Type B pancreatic cell (in vitro differentiated cells): Measurements from ENCODE around the gene CDH3. TPM values are rescaled to one million over a fixed set of nuclear protein-coding genes. Genes with fewer than 3 reads are reported as not detected.
A peak's percentile ranks its signal among the peaks of the same experiment; 100 is the strongest.

Experiments used
- DNase-seq: peaks from one replicate; pipeline ENCODE4 v3.0.0; 2021; ENCODE audit warnings: mixed read lengths; ENCODE audit not compliant: unreplicated experiment; ENCODE audit errors: extremely low spot score
- H3K27ac Mint-ChIP-seq: 2 replicates; pipeline ENCODE4 v1.8.0; 2021; ENCODE audit warnings: mild to moderate bottlenecking, mixed read lengths
- H3K27me3 Mint-ChIP-seq: 2 replicates; pipeline ENCODE4 v1.8.0; 2021; ENCODE audit warnings: mixed read lengths
- H3K36me3 Mint-ChIP-seq: 2 replicates; pipeline ENCODE4 v1.8.0; 2021; ENCODE audit warnings: mixed read lengths
- H3K4me1 Mint-ChIP-seq: one replicate; pipeline ENCODE4 v1.8.0; 2021; ENCODE audit warnings: mixed read lengths; ENCODE audit not compliant: unreplicated experiment
- H3K4me3 Mint-ChIP-seq: 2 replicates; pipeline ENCODE4 v1.8.0; 2021; ENCODE audit warnings: mild to moderate bottlenecking, mixed read lengths
- H3K9me3 Mint-ChIP-seq: 2 replicates; pipeline ENCODE4 v1.8.0; 2021; ENCODE audit warnings: mixed read lengths
- CTCF ChIP-seq: fragments of 200-600 bp; sonication (generic); conservative IDR thresholded peaks from 2 replicates; pipeline ENCODE4 v1.5.0; 2021; ENCODE audit warnings: antibody characterized with exemption, mild to moderate bottlenecking
- total RNA-seq: library from RNA; stranded (reverse); gene quantifications from 2 replicates; pipeline ENCODE4 v1.2.1, GENCODE V29; 2021; ENCODE audit warnings: low replicate concordance

Gene CDH3
- total RNA-seq, 1 donor from 2014 or later, result 35.5 TPM

GRCh38 chr16:68643227-68643626, 1.9 kb upstream of the CDH3 start:
- peaks cover 24% of the 10 kb centered on the region for H3K27me3 Mint-ChIP-seq
- H3K27ac Mint-ChIP-seq, result no peak overlapping the region
- H3K4me3 Mint-ChIP-seq, result peak overlapping the region; percentile 65
- no peaks in the 10 kb centered on the region for H3K36me3 Mint-ChIP-seq
- no peak for TF ChIP-seq CTCF
- H3K9me3 Mint-ChIP-seq, result no peaks in the 10 kb centered on the region
- DNase-seq, result no peak
- H3K4me1 Mint-ChIP-seq, result peaks cover 16% of the 10 kb centered on the region

GRCh38 chr16:68643847-68644246, 1.3 kb upstream of the CDH3 start:
- Mint-ChIP-seq H3K4me1 (peaks cover 16% of the 10 kb centered on the region), H3K4me3 (peak overlapping the region; percentile 92), H3K27me3 (peaks cover 24% of the 10 kb centered on the region), H3K36me3 (no peaks in the 10 kb centered on the region), H3K27ac (peak overlapping the region; percentile 81), H3K9me3 (no peaks in the 10 kb centered on the region)
- TF ChIP-seq CTCF, result no peak
- DNase-seq, result no peak

- peaks cover 24% of the 10 kb centered on the region for H3K27me3 Mint-ChIP-seq
- peak overlapping the region; percentile 81 for H3K27ac Mint-ChIP-seq
- no peaks in the 10 kb centered on the region for H3K9me3 Mint-ChIP-seq
- H3K4me3 Mint-ChIP-seq, result peak overlapping the region; percentile 92
- H3K36me3 Mint-ChIP-seq, result no peaks in the 10 kb centered on the region
- H3K4me1 Mint-ChIP-seq, result peaks cover 16% of the 10 kb centered on the region
- DNase-seq, result no peak
- TF ChIP-seq CTCF, result no peak
These were observed 814 bp upstream of the CDH3 start for GRCh38 chr16:68644296-68644695.

- peak; percentile 76 for DNase-seq
- Mint-ChIP-seq H3K27ac (peak overlapping the region; percentile 70), H3K9me3 (no peaks in the 10 kb centered on the region), H3K4me1 (peaks cover 15% of the 10 kb centered on the region), H3K27me3 (peaks cover 24% of the 10 kb centered on the region), H3K36me3 (no peaks in the 10 kb centered on the region), H3K4me3 (peak overlapping the region; percentile 92)
- no peak for TF ChIP-seq CTCF
These were observed 631 bp downstream of the CDH3 start for GRCh38 chr16:68645494-68646388.

GRCh38 chr16:68646953-68647659, 2.0 kb downstream of the CDH3 start:
- H3K27me3 Mint-ChIP-seq, result peaks cover 24% of the 10 kb centered on the region

More at GRCh38 chr16:68646953-68647659, 2.0 kb downstream of the CDH3 start:
- Mint-ChIP-seq H3K4me1 (peaks cover 9% of the 10 kb centered on the region), H3K27ac (no peak overlapping the region), H3K36me3 (no peaks in the 10 kb centered on the region), H3K9me3 (no peaks in the 10 kb centered on the region), H3K4me3 (peak overlapping the region; percentile 92)
- DNase-seq, result no peak
- TF ChIP-seq CTCF, result no peak
